ENCODE measurements around the gene CACNG7. TPM values are rescaled to one million over a fixed set of nuclear protein-coding genes. Genes with fewer than 3 reads are reported as not detected.

Gene CACNG7
- total and polyA plus RNA-seq, 3 experiments from 2014 or later: not detected

DNA sequence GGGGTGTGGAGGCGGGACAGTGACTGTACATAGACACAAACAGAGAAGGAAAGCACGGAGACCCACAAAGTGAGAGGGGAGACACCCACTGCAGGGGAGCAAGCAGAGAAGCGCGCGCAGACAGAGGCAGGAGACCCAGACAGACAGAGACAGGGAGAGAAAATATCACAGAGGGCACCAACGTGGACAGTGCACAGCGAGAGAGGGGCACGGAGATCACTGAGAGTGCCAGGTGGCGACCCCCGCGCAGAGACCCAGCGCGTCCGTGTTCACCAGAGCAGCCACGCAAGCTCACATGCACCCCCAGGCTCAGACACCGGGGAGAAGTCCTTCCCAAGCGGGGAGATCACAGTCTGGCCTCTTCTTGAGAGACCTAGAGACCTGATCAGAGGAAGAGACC lies 1.4 kb upstream of the CACNG7 start:
- H3K4me3 ChIP-seq (ENCODE audit: low read length): no peak overlapping the region

DNA sequence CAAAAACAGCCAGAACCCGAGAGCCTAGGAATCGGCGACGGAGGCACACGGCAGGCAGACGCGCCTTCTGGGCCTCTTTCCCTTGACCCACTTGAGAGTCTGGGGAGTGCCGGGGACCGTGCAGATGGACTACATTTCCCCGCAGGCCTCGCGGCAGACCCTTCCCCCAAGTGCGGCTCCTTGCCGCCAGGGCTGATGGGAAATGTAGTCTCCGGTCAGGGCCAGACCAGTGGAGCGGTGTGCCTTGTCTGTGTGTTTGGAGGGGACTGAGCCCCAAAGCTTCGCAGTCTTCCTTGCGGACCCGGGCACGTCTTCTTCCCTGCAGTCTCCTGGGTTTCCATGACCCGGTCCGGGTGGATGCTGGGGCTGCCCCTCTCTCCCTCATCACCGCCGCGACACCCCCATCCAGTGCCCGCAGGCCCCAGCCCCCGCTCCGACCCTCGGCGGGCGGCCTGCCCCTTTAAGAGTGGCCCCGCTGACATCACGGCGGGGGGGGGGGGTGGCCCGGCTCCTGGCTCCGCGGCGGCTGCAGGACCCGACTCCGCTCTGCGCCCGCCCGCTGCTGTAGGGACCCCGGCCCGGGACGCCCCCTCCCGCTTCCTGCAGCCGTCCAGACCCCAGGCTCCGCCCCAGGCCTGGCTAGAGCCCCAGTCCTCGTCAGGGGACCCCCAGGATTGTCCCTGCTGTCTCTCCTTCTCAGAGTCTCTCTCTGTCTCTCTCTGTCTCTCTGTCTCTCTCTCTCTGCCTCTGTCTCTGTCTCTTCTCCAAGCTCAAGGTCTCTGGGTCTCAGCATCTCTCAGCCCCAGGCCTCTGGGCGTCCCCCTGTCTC lies 758 bp upstream of the CACNG7 start:
- CTCF ChIA-PET: no interaction called here

More for the DNA sequence above, 1.4 kb upstream of the CACNG7 start:
- Mint-ChIP-seq H3K36me3 (peaks cover 0 to 2% (median 0%) of the 10 kb centered on the region in 3 donors), H3K27me3 (peaks cover 58 to 81% of the 10 kb centered on the region in 2 donors), H3K4me3 (peak overlapping the region; percentile 16 to 75 (median 41)), H3K27ac (peak overlapping the region in 2 of 8 donors; percentile 21 to 57), H3K4me1 (peaks cover 33 to 53% (median 36%) of the 10 kb centered on the region in 3 donors), H3K9me3 (peaks cover 0 to 3% (median 0%) of the 10 kb centered on the region in 5 donors)
- ChIA-PET POLR2A (no interaction called here), CTCF (interaction anchor here (1.0 kb wide), 1 partner anchor 16 kb away, joined by 3 read pairs; no protein-coding TSS in a partner anchor)
- Histone ChIP-seq H3K36me3 (ENCODE audit: insufficient read depth, low read length) (no peaks in the 10 kb centered on the region), H3K27me3 (ENCODE audit: insufficient read depth, low read length, poor library complexity, severe bottlenecking) (peaks cover 36% of the 10 kb centered on the region), H3K4me1 (ENCODE audit: insufficient read depth, low read length) (peaks cover 18% of the 10 kb centered on the region), H3K9me3 (ENCODE audit: low read length) (no peaks in the 10 kb centered on the region), H3K27ac (ENCODE audit: low read depth, low read length) (no peak overlapping the region)
- DNase-seq: no peak

DNA sequence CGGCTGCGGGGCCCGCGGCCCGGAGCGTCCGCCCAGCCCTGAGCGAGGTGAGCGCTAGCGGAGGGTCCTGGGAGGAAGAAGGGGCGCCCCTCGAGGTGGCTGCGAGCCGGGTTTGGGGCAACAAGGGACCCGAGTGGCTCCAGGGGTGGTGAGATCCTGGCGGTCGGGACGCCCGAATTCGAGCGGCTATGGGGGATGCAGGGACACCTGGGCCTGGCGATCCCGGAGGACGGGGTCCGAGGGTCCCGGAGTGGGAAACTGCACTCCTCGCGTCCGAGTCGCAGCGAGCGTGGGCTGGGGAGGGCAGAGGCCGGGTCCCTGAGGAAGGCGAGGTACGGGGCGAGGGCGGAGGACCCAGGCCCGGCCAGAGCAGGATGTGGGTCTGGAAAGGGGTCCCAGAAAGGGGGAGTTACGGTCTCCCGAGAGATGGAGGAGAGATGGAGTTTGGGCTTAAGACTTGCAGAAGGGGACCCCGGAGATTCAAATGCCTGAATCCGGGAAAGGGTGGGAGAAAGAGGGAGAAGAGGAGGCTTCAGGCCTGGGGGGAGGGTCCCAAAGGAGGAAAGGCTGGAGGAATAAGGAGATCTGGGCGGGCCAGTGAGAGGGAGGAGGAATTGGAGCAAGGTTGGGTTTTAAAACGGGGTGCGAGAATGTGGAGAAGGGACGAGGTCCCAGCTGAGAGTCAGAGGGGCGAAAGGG lies 542 bp downstream of the CACNG7 start:
- peaks cover 18% of the 10 kb centered on the region for H3K4me1 ChIP-seq (ENCODE audit: insufficient read depth, low read length)
- no peaks in the 10 kb centered on the region for H3K36me3 ChIP-seq (ENCODE audit: insufficient read depth, low read length)
- H3K4me3 ChIP-seq (ENCODE audit: low read length): no peak overlapping the region
- Mint-ChIP-seq H3K4me3 (peak overlapping the region in 1 of 7 donors; percentile 14), H3K4me1 (peaks cover 31 to 43% (median 32%) of the 10 kb centered on the region in 3 donors), H3K27ac (no peak overlapping the region), H3K36me3 (peaks cover 0 to 2% (median 0%) of the 10 kb centered on the region in 3 donors), H3K27me3 (peaks cover 56 to 71% of the 10 kb centered on the region in 2 donors), H3K9me3 (peaks cover 0 to 3% (median 0%) of the 10 kb centered on the region in 5 donors)
- ChIA-PET CTCF (no interaction called here), POLR2A (no interaction called here)
- peaks cover 36% of the 10 kb centered on the region for H3K27me3 ChIP-seq (ENCODE audit: insufficient read depth, low read length, poor library complexity, severe bottlenecking)
- H3K9me3 ChIP-seq (ENCODE audit: low read length): no peaks in the 10 kb centered on the region
- no peak overlapping the region for H3K27ac ChIP-seq (ENCODE audit: low read depth, low read length)
- no peak for DNase-seq

More for the DNA sequence above, 758 bp upstream of the CACNG7 start:
- H3K36me3 Mint-ChIP-seq: peaks cover 0 to 2% (median 0%) of the 10 kb centered on the region in 3 donors
- Histone ChIP-seq H3K27ac (ENCODE audit: low read depth, low read length) (no peak overlapping the region), H3K9me3 (ENCODE audit: low read length) (no peaks in the 10 kb centered on the region), H3K4me1 (ENCODE audit: insufficient read depth, low read length) (peaks cover 18% of the 10 kb centered on the region), H3K4me3 (ENCODE audit: low read length) (no peak overlapping the region), H3K36me3 (ENCODE audit: insufficient read depth, low read length) (no peaks in the 10 kb centered on the region), H3K27me3 (ENCODE audit: insufficient read depth, low read length, poor library complexity, severe bottlenecking) (peaks cover 36% of the 10 kb centered on the region)
- H3K27ac Mint-ChIP-seq: peak overlapping the region in 2 of 8 donors; percentile 35 to 91
- H3K4me3 Mint-ChIP-seq: peak overlapping the region; percentile 46 to 75 (median 56)
- DNase-seq: peak in 1 of 5 donors; percentile 21
- peaks cover 56 to 76% of the 10 kb centered on the region in 2 donors for H3K27me3 Mint-ChIP-seq
- POLR2A ChIA-PET: no interaction called here
- peaks cover 33 to 49% (median 36%) of the 10 kb centered on the region in 3 donors for H3K4me1 Mint-ChIP-seq
- H3K9me3 Mint-ChIP-seq: peaks cover 0 to 3% (median 0%) of the 10 kb centered on the region in 5 donors

DNA sequence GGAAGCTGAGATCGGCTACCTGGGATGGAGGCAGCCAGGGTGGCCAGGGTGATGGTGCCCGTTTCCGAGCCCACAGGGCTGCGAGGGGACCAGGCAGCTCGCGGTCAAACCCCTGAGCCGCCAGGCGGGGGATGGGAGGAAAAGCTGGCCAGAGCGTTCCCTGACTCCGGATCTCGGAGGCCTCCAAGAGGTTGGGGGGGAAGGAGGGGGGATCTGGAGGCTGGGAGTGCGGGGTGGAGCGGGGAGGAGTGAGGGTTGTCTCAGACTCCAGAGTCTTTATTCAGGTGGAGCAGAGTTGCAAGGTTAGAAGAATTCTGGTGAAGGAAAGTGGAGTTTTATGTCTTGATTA lies 1.1 kb downstream of the CACNG7 start:
- Histone ChIP-seq H3K9me3 (ENCODE audit: low read length) (no peaks in the 10 kb centered on the region), H3K36me3 (ENCODE audit: insufficient read depth, low read length) (no peaks in the 10 kb centered on the region), H3K27ac (ENCODE audit: low read depth, low read length) (no peak overlapping the region), H3K4me1 (ENCODE audit: insufficient read depth, low read length) (peaks cover 18% of the 10 kb centered on the region), H3K4me3 (ENCODE audit: low read length) (no peak overlapping the region), H3K27me3 (ENCODE audit: insufficient read depth, low read length, poor library complexity, severe bottlenecking) (peaks cover 36% of the 10 kb centered on the region)
- Mint-ChIP-seq H3K9me3 (peaks cover 0 to 3% (median 0%) of the 10 kb centered on the region in 5 donors), H3K4me3 (peak overlapping the region in 1 of 7 donors; percentile 14), H3K27me3 (peaks cover 54 to 70% of the 10 kb centered on the region in 2 donors), H3K36me3 (peaks cover 0 to 2% (median 0%) of the 10 kb centered on the region in 3 donors), H3K4me1 (peaks cover 27 to 37% (median 31%) of the 10 kb centered on the region in 3 donors), H3K27ac (no peak overlapping the region)
- ChIA-PET POLR2A (no interaction called here), CTCF (no interaction called here)
- no peak for DNase-seq

DNA sequence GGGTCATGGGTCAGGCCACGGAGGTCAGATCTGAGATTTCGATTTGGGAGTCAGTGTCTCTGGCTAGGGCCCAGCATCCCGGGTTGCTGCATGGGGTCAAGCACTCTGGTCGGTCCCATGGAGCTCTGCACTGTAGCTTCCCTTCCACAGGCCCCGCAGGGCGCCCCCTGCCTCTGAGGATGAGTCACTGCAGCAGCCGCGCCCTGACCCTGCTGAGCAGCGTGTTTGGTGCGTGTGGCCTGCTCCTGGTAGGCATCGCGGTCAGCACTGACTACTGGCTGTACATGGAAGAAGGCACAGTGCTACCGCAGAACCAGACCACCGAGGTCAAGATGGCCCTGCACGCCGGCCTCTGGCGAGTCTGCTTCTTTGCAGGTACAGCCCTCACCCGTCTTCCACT lies 3.6 kb downstream of the CACNG7 start:
- Mint-ChIP-seq H3K4me1 (peaks cover 12 to 19% (median 17%) of the 10 kb centered on the region in 3 donors), H3K4me3 (no peak overlapping the region), H3K27ac (no peak overlapping the region), H3K27me3 (peaks cover 38 to 65% of the 10 kb centered on the region in 2 donors), H3K36me3 (no peaks in the 10 kb centered on the region), H3K9me3 (peaks cover 0 to 4% (median 0%) of the 10 kb centered on the region in 5 donors)
- ChIA-PET CTCF (no interaction called here), POLR2A (no interaction called here)
- H3K9me3 ChIP-seq (ENCODE audit: low read length): no peaks in the 10 kb centered on the region
- H3K4me1 ChIP-seq (ENCODE audit: insufficient read depth, low read length): peaks cover 6% of the 10 kb centered on the region
- H3K36me3 ChIP-seq (ENCODE audit: insufficient read depth, low read length): no peaks in the 10 kb centered on the region
- peaks cover 21% of the 10 kb centered on the region for H3K27me3 ChIP-seq (ENCODE audit: insufficient read depth, low read length, poor library complexity, severe bottlenecking)
- H3K4me3 ChIP-seq (ENCODE audit: low read length): no peak overlapping the region
- H3K27ac ChIP-seq (ENCODE audit: low read depth, low read length): no peak overlapping the region
- DNase-seq: no peak

DNA sequence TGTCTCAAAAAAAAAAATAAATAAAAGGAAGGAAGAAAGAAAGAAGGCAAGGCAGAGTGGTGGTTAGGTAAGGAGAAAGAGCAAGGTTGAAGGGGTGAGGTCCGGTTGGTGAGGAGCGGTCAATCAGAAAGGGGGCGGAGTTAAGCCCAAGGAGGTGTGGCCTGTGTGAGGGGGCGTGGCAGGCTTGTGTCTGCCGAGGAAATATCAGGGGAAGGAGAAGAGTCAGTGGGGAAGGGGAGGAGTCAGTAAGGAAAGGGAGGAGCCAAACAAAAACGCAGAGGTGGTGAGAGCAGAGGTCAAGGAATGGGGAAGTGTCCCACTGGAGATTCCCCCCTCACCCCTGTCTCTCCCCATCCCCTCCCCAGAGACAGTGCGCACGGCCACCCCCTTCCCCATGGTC lies 5.9 kb downstream of the CACNG7 start:
- Histone ChIP-seq H3K4me3 (ENCODE audit: low read length) (no peak overlapping the region), H3K27me3 (ENCODE audit: insufficient read depth, low read length, poor library complexity, severe bottlenecking) (peaks cover 4% of the 10 kb centered on the region), H3K36me3 (ENCODE audit: insufficient read depth, low read length) (no peaks in the 10 kb centered on the region), H3K27ac (ENCODE audit: low read depth, low read length) (no peak overlapping the region), H3K4me1 (ENCODE audit: insufficient read depth, low read length) (no peaks in the 10 kb centered on the region), H3K9me3 (ENCODE audit: low read length) (no peaks in the 10 kb centered on the region)
- Mint-ChIP-seq H3K9me3 (peaks cover 0 to 4% (median 0%) of the 10 kb centered on the region in 5 donors), H3K27me3 (peaks cover 25 to 53% of the 10 kb centered on the region in 2 donors), H3K4me3 (no peak overlapping the region), H3K27ac (no peak overlapping the region), H3K36me3 (no peaks in the 10 kb centered on the region), H3K4me1 (peaks cover under 1 to 5% (median 3%) of the 10 kb centered on the region in 3 donors)
- ChIA-PET CTCF (no interaction called here), POLR2A (no interaction called here)
- DNase-seq: no peak

DNA sequence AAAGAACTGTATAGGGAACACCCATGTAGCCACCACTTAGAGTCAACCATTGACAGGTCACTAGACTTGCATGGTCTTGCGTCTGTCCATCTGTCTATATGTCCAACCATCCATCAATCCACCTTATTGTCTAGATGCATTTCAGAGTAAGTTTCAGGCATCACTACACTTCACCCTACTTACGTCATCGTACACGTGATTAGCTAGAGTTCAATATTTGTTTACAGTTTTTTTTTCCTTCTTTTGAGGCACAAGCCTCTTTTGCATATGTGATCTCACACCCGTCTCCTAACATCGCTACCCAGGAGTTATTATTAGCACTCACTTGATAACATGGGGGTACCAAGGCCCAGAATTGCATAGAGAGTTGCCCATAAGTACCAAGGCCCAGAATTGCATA lies 6.9 kb downstream of the CACNG7 start:
- Histone ChIP-seq H3K4me3 (ENCODE audit: low read length) (no peak overlapping the region), H3K9me3 (ENCODE audit: low read length) (no peaks in the 10 kb centered on the region), H3K36me3 (ENCODE audit: insufficient read depth, low read length) (no peaks in the 10 kb centered on the region), H3K27me3 (ENCODE audit: insufficient read depth, low read length, poor library complexity, severe bottlenecking) (peaks cover 4% of the 10 kb centered on the region), H3K4me1 (ENCODE audit: insufficient read depth, low read length) (no peaks in the 10 kb centered on the region), H3K27ac (ENCODE audit: low read depth, low read length) (no peak overlapping the region)
- CTCF ChIA-PET: interaction anchor here (0.7 kb wide), 1 partner anchor 557 kb away, joined by 3 read pairs; the partner anchor contains the start of gene CDC42EP5
- Mint-ChIP-seq H3K9me3 (peaks cover 0 to 4% (median 0%) of the 10 kb centered on the region in 5 donors), H3K4me1 (no peaks in the 10 kb centered on the region), H3K36me3 (no peaks in the 10 kb centered on the region), H3K4me3 (no peak overlapping the region), H3K27ac (no peak overlapping the region), H3K27me3 (peaks cover 16 to 43% of the 10 kb centered on the region in 2 donors)
- POLR2A ChIA-PET: no interaction called here
- DNase-seq: no peak

DNA sequence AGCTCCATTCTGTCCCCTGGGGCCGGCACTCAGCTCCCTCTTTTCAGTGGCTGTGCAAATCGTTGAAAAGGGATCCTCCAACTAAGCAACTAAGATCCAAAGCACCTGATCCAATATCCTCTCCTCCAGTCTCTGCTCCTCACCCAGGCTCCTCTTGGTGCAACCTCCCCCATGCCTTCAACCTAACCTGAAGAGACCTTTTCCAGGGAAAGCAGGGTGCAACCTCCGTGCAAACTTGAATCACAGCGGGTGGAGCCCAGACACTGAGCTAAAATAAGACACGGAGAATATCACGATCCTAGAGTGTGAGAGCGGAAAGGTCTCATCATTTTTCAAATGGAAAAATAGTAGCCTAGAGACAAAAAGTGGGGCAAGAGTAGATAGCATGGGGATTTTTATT lies 8.3 kb downstream of the CACNG7 start:
- peaks cover 0 to 4% (median 0%) of the 10 kb centered on the region in 5 donors for H3K9me3 Mint-ChIP-seq
- H3K27ac Mint-ChIP-seq: no peak overlapping the region
- H3K4me3 Mint-ChIP-seq: no peak overlapping the region
- CTCF ChIA-PET: no interaction called here
- H3K27me3 ChIP-seq (ENCODE audit: insufficient read depth, low read length, poor library complexity, severe bottlenecking): no peaks in the 10 kb centered on the region
- H3K9me3 ChIP-seq (ENCODE audit: low read length): no peaks in the 10 kb centered on the region
- no peaks in the 10 kb centered on the region for H3K36me3 Mint-ChIP-seq
- DNase-seq: no peak
- H3K4me1 Mint-ChIP-seq: no peaks in the 10 kb centered on the region
- no peak overlapping the region for H3K4me3 ChIP-seq (ENCODE audit: low read length)
- H3K27ac ChIP-seq (ENCODE audit: low read depth, low read length): no peak overlapping the region
- no peaks in the 10 kb centered on the region for H3K36me3 ChIP-seq (ENCODE audit: insufficient read depth, low read length)
- no peaks in the 10 kb centered on the region for H3K4me1 ChIP-seq (ENCODE audit: insufficient read depth, low read length)
- peaks cover 2 to 31% of the 10 kb centered on the region in 2 donors for H3K27me3 Mint-ChIP-seq
- POLR2A ChIA-PET: no interaction called here

Measured in CD8-positive, alpha-beta memory T cell (primary cell).